HG03108 (cell line): ENCODE data around the gene STUM.
"Not testable (repeated sequence)": the region's sequence is repeated elsewhere in the genome, so short reads cannot be mapped to it uniquely, and the experiment has no call there.

Experiments used
- ATAC-seq: cut with Tn5 transposase; IDR thresholded peaks from one replicate; pipeline ENCODE4 v1.9.1; 2021; ENCODE audit warnings: moderate library complexity; ENCODE audit not compliant: unreplicated experiment

STUM gene

GRCh38 chr1:226635456-226635941 is 86.9 kb downstream of the STUM start:
- no peak for ATAC-seq

GRCh38 chr1:226636847-226637096 is 88.2 kb downstream of the STUM start:
- no peak for ATAC-seq

GRCh38 chr1:226637147-226637935 is 88.8 kb downstream of the STUM start:
- no peak for ATAC-seq

- ATAC-seq: no peak
Measured at GRCh38 chr1:226638001-226638601, 89.5 kb downstream of the STUM start.

- ATAC-seq: no peak
Measured at GRCh38 chr1:226638608-226639007, 90.0 kb downstream of the STUM start.

GRCh38 chr1:226639206-226639605 is 90.6 kb downstream of the STUM start:
- not testable (repeated sequence) for ATAC-seq

GRCh38 chr1:226639631-226640061 is 91.1 kb downstream of the STUM start:
- ATAC-seq: no peak

- no peak for ATAC-seq
Measured at GRCh38 chr1:226640321-226641136, 92.0 kb downstream of the STUM start.

GRCh38 chr1:226641671-226642231 is 93.2 kb downstream of the STUM start:
- no peak for ATAC-seq

- ATAC-seq: no peak
Measured at GRCh38 chr1:226642421-226642820, 93.9 kb downstream of the STUM start.

- ATAC-seq: peak; percentile 63
Measured at GRCh38 chr1:226643177-226643576, 94.6 kb downstream of the STUM start.

- ATAC-seq: peak; percentile 34
Measured at GRCh38 chr1:226643611-226644540, 95.3 kb downstream of the STUM start.

GRCh38 chr1:226644541-226645176 is 96.1 kb downstream of the STUM start:
- no peak for ATAC-seq

GRCh38 chr1:226645279-226645976 is 96.9 kb downstream of the STUM start:
- ATAC-seq: no peak

GRCh38 chr1:226646026-226646869 is 97.7 kb downstream of the STUM start:
- ATAC-seq: no peak

- ATAC-seq: no peak
Measured at GRCh38 chr1:226646870-226647449, 98.4 kb downstream of the STUM start.

- ATAC-seq: no peak
Measured at GRCh38 chr1:226647719-226648118, 99.2 kb downstream of the STUM start.

- no peak for ATAC-seq
Measured at GRCh38 chr1:226648421-226648820, 99.9 kb downstream of the STUM start.
